HG02763 (cell line): Measurements from ENCODE around the gene PCYT1A.

Source experiments
- ATAC-seq: cut with Tn5 transposase; IDR thresholded peaks from one replicate; pipeline ENCODE4 v1.9.1; 2021; ENCODE audit warnings: mild to moderate bottlenecking, moderate library complexity; ENCODE audit not compliant: unreplicated experiment

The PCYT1A gene

GRCh38 chr3:196238612-196239560, 48.6 kb downstream of the PCYT1A start:
- no peak for ATAC-seq

- ATAC-seq = no peak
Observed at GRCh38 chr3:196237203-196237602, 50.3 kb downstream of the PCYT1A start.

- no peak for ATAC-seq
Observed at GRCh38 chr3:196236223-196236622, 51.3 kb downstream of the PCYT1A start.

DNA sequence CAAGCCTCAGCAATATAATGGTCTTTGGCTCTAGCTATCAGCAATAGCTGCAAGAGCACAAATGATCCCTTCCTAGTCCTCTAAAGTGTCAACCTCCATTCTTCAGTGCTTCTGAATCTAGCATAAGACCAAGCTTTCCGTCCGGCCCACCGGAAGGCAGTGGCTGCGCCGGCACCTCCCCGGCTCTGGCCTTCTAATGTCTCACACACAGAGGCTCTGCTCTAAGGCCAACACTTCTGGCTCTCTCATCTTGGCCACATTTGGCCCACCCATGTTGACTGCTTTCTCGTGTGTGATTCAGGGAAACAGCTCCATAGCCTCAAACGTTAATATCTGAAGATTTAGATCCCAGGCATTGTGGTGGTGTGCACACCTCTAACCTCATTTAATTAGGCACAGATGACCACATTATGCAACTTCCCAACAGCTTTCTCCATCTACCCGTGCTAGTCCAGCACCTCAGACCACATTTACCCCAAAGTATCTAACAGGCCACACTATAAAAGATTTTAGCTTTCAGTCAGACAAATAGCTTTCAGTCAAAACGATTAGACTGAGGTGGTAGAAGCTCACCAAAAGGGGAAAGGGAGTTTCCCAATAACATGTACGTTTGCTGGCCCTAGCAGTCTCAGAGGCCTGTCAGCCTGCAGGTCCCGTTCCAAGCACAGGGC, 51.9 kb downstream of the PCYT1A start:
- no peak for ATAC-seq

DNA sequence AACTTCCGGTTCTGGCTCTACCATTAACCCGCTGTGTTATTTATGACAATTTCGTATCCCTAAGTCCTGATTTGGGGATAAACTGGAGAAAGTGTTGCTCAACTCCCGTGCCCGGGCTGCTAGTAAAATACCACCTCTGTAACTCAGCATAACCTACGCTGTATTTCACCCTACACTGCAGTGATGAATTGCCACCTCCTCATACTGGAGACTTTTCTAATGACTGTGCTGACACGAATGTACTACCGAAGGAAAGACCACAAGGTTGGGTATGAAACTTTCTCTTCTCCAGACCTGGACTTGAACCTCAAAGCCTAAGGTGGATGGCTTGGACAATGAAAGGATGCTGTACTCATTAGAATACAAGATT, 54.7 kb downstream of the PCYT1A start:
- no peak for ATAC-seq

- ATAC-seq = no peak
Observed at GRCh38 chr3:196232154-196232881, 55.2 kb downstream of the PCYT1A start.

GRCh38 chr3:196227629-196228493, 59.7 kb downstream of the PCYT1A start:
- no peak for ATAC-seq

- ATAC-seq = no peak
Observed at GRCh38 chr3:196227121-196227561, 60.4 kb downstream of the PCYT1A start.

DNA sequence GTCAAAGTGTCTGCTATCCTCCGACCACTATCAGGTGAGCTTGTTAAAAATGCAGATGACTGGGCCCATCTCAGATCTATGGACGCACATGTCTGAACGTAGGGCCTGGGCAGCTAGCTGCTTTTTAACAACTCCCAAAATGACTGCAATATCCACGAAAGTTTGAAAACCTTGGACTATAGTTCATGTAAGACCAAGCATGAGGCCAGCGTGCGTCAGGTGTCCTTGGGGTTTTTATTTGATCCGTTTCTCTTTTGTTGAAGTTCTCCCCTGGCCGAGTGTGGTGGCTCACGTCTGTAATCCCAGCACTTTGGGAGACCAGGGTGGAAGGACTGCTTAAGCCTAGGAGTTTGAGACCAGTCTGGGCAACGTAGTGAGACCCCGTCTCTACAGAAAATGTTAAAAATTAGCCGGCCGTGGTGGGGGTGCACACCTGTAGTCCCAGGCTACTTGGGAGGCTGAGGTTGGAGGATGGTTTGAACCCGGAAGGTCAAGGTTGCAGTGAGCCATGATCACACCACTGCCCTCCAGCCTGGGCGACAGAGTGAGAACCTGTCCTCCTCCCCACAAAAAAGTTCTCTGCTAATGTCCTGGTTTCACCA, 61.7 kb downstream of the PCYT1A start:
- no peak for ATAC-seq

DNA sequence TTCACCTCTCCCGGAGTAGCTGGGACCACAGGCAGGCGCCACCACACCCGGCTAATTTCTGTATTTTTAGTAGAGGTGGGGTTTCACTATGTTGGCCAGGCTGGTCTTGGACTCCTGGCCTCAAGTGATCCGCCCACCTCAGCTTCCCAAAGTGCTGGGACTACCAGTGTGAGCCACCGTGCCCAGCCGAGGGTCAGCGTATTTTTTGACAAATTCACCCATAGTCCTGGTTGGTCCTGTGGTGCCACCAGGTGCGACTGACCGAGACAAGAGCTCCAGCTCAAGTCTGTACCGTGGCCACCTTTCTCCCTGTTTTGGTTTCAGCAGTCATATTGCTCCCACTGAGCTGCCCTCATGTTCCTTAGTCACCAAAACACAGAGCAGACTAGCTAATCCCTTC, 62.4 kb downstream of the PCYT1A start:
- ATAC-seq = no peak

DNA sequence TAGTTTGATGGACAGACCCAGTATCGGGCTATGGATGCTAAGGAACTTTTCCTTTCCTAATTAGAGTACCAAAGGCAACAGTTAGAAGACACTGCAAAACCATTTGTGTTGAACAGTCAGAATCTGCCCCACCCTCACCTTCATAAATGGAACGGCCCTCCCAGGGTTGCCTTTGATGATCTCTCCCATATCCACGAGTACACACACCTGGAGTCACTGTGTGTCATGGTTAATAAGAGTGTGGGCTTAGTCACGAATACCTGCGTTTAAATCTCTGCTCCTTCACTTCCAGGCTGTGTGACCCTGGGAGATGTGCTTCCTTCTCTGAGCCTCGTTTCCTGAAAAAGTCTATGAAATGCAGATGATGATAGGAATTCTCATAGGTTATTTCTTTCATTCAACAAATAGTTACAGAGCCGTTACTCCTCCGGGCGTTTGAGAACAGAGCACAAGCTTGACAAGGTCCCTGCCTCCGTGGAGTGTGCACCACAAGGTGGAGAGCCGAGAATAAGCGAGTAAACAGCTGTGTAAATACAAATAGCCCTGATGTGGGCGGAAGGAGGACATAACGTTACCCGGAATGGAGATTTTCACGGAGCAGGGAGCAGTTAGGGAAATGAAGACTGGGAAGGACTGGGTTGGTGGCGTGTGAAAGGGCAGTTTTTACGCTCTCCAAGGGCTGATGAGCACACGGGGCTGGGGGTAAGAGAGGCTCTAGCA, 64.5 kb downstream of the PCYT1A start:
- no peak for ATAC-seq

GRCh38 chr3:196220991-196221390, 66.5 kb downstream of the PCYT1A start:
- ATAC-seq = no peak

- no peak for ATAC-seq
Observed at GRCh38 chr3:196220587-196220986, 66.9 kb downstream of the PCYT1A start.

DNA sequence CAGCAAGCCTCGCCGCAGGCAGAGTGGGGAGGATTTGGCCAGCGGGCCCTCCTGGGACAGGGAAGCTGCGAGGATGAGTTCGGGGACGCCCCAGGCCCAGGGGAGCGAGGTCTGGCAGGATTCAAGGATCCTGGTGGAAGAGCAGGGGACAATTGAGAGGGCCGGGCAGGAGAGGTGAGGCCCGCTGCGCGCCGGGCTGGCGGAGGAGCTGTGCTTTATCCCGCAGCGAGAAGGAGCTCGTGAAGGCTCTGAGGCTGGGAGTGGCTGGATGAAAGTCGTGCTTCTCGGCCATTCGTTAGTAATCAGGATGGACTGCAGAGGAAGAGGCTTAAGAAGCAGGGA, 67.6 kb downstream of the PCYT1A start:
- ATAC-seq = no peak

GRCh38 chr3:196219194-196219969, 68.1 kb downstream of the PCYT1A start:
- ATAC-seq = no peak

DNA sequence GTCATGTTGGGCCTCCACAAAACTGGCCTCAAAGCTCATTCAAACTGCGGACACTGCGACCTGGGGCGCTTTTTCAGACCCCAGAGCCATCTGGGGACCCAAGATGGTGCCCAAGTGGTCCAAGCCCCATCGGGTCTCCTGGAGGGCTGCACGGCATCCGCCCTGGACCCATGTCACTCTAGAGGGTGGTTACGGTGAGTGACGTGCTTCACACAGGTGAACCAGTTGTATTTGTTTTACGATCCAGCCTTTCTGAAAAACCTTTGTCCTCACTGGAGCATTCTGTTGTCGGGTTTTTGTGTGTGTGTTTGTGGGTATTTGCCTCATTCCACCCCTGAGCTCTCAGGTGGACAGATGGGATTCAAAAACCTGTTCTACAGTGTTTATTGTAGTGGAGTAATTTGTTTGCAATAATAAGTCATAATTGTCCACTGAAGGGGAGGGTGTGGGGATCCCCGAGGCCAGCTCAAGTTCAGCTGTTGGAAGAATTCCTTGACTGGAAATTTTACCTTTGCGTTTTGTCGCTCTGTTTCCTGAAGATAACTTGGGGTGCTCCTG, 69.3 kb downstream of the PCYT1A start:
- ATAC-seq = no peak

DNA sequence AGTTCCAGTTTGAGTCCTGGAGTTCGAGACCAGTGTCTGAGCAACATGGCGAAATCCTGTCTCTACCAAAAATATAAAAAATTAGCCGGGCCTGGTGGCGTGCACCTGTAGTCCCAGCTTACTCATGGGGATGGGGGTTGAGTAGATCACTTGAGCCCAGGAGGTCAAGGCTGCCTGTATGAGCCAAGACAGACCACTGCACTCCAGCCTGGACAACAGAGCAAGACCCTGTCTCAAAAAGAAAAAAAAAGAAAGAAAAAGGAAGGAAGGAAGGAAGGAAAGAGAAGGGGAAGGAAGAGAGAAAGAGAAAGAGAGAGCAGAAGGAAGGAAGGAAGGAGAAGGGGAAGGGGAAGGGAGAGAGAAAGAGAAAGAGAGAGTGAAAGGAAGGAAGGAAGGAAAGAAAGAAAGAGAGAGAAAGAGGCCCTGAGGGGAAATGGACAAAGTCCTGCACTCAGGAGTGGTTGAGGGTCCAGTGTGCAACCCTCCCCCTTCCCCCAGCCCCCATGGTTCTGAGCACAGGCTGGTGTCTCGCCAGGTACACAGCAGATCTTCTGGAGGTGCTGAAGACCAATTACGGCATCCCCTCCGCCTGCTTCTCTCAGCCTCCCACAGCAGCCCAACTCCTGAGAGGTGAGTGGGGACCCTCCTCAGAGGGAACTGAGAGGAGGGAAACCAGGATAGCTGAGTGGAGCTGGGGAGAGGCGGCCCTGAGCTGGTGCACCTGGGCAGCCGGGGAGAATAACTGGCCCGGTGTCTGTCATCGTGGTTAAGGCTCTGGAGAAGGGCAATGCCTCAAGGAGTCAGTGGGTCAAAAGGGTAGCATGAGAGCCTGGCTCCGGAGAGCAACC, 70.0 kb downstream of the PCYT1A start:
- no peak for ATAC-seq
